Measurements from ENCODE around the gene TNPO1. TPM values are rescaled to one million over a fixed set of nuclear protein-coding genes. Genes with fewer than 3 reads are reported as not detected.

TNPO1 gene
- total and polyA plus RNA-seq, 2 of the 13 experiments (the other 11 are each of a cell fraction or from before 2014, with no cell fraction given), result 26.7 to 123 TPM

DNA sequence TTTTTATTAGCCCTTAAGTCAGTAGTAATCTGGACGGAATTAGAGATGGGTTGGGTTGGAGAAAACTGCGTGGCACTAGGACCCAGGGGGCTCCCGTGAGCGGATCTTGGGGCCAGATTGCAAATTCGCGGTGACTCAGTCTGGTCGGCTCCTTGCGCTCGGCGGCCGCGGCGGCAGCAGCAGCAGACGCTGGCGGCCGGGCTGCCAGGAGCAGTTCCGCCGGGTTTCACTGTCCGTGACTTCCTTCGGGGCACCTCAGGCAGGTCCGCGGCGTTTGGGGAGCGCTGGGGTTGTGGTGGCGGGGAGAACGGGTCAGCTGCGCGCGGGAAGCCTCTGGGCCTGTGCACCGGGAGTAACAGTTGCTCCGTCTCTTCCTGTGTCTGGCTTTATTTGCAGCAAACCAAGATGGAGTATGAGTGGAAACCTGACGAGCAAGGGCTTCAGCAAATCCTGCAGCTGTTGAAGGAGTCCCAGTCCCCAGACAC, 31.6 kb downstream of the TNPO1 start (continued):
- TF ChIP-seq ETV5 (CRISPR knock-in tag; IDR thresholded peaks at IDR 0.05; ENCODE audit: borderline replicate concordance) (0 out of 2 replicates have a peak, but pooled peaks have one; percentile 52), FOXA1 (IDR thresholded peaks at IDR 0.05) (no peak), FOXA1 (CRISPR knock-in tag; IDR thresholded peaks at IDR 0.05) (no peak), SATB2 (CRISPR knock-in tag; IDR thresholded peaks at IDR 0.05) (no peak), KMT2B (CRISPR knock-in tag; IDR thresholded peaks at IDR 0.05) (peak; percentile 91), LBX2 (CRISPR knock-in tag; IDR thresholded peaks at IDR 0.05; ENCODE audit: borderline replicate concordance) (no peak), ZNF619 (CRISPR knock-in tag; IDR thresholded peaks at IDR 0.05) (peak; percentile 66; the same call in 1 of the 2 replicates), ZNF724P (CRISPR knock-in tag; IDR thresholded peaks at IDR 0.05; ENCODE audit: borderline replicate concordance) (no peak), ZNF850 (CRISPR knock-in tag; conservative IDR thresholded peaks at IDR 0.05) (0 out of 2 replicates have a peak, but pooled peaks have one; percentile 57), HMG20B (CRISPR knock-in tag; conservative IDR thresholded peaks at IDR 0.05) (peak; percentile 70; the same call in 1 of the 2 replicates), MTA3 (CRISPR knock-in tag; IDR thresholded peaks at IDR 0.05) (no peak), ZNF547 (CRISPR knock-in tag; IDR thresholded peaks at IDR 0.05) (peak; percentile 55; the same call in 1 of the 2 replicates), PBX2 (CRISPR knock-in tag; IDR thresholded peaks at IDR 0.05) (no peak), GPN1 (CRISPR knock-in tag; IDR thresholded peaks at IDR 0.05; ENCODE audit: borderline replicate concordance) (no peak), ZSCAN31 (CRISPR knock-in tag; IDR thresholded peaks at IDR 0.05; ENCODE audit: low read depth) (no peak), MED8 (CRISPR knock-in tag; IDR thresholded peaks at IDR 0.05; ENCODE audit: insufficient replicate concordance) (no peak), ZBTB20 (CRISPR knock-in tag; IDR thresholded peaks at IDR 0.05; ENCODE audit: borderline replicate concordance, low read depth) (no peak), ZNF382 (CRISPR knock-in tag; IDR thresholded peaks at IDR 0.05; ENCODE audit: borderline replicate concordance) (no peak), NR2C2 (CRISPR knock-in tag; IDR thresholded peaks at IDR 0.05; ENCODE audit: borderline replicate concordance) (no peak), MAFF (IDR thresholded peaks at IDR 0.05; ENCODE audit: low read depth, low read length) (no peak), ZBTB10 (CRISPR knock-in tag; IDR thresholded peaks at IDR 0.05; ENCODE audit: borderline replicate concordance) (0 out of 2 replicates have a peak, but pooled peaks have one; percentile 51)
- TF ChIP-seq, protein P1, sequence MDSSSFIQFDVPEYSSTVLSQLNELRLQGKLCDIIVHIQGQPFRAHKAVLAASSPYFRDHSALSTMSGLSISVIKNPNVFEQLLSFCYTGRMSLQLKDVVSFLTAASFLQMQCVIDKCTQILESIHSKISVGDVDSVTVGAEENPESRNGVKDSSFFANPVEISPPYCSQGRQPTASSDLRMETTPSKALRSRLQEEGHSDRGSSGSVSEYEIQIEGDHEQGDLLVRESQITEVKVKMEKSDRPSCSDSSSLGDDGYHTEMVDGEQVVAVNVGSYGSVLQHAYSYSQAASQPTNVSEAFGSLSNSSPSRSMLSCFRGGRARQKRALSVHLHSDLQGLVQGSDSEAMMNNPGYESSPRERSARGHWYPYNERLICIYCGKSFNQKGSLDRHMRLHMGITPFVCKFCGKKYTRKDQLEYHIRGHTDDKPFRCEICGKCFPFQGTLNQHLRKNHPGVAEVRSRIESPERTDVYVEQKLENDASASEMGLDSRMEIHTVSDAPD (CRISPR knock-in tag; IDR thresholded peaks at IDR 0.05), result no peak
- TF ChIP-seq, protein P2, sequence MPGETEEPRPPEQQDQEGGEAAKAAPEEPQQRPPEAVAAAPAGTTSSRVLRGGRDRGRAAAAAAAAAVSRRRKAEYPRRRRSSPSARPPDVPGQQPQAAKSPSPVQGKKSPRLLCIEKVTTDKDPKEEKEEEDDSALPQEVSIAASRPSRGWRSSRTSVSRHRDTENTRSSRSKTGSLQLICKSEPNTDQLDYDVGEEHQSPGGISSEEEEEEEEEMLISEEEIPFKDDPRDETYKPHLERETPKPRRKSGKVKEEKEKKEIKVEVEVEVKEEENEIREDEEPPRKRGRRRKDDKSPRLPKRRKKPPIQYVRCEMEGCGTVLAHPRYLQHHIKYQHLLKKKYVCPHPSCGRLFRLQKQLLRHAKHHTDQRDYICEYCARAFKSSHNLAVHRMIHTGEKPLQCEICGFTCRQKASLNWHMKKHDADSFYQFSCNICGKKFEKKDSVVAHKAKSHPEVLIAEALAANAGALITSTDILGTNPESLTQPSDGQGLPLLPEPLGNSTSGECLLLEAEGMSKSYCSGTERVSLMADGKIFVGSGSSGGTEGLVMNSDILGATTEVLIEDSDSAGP (CRISPR knock-in tag; IDR thresholded peaks at IDR 0.05; ENCODE audit: borderline replicate concordance), result peak; percentile 79
